CD4-positive, alpha-beta T cell treated with Interleukin-6 for 4 hours (primary cell): ENCODE measurements around the gene SRCIN1.
"Not testable (repeated sequence)": the region's sequence is repeated elsewhere in the genome, so short reads cannot be mapped to it uniquely, and the experiment has no call there.

Source experiments
- DNase-seq: peaks from one replicate; pipeline ENCODE4 v3.0.0-alpha.2; 2020; ENCODE audit warnings: mixed read lengths

The SRCIN1 gene

DNA sequence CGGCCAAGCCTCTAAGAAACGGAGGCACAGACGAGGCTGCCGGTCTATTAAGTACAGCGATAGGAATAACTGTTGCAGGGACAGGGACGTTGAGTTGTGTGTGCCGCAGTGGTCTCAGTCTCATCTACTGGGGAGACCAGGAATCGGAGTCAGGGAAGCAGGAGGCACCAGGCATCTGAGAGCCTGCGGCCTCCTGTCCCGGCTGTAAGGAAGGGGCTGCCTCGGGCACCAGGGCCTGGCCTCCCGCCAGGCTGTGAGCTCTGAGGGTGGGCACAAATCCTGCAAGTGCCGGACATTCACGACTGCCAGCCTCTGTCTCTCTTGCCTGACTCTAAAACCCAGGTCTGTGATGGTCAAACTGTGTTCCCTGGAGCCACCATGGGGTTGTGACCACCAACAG lies 101.5 kb downstream of the SRCIN1 start:
- DNase-seq, result no peak

DNA sequence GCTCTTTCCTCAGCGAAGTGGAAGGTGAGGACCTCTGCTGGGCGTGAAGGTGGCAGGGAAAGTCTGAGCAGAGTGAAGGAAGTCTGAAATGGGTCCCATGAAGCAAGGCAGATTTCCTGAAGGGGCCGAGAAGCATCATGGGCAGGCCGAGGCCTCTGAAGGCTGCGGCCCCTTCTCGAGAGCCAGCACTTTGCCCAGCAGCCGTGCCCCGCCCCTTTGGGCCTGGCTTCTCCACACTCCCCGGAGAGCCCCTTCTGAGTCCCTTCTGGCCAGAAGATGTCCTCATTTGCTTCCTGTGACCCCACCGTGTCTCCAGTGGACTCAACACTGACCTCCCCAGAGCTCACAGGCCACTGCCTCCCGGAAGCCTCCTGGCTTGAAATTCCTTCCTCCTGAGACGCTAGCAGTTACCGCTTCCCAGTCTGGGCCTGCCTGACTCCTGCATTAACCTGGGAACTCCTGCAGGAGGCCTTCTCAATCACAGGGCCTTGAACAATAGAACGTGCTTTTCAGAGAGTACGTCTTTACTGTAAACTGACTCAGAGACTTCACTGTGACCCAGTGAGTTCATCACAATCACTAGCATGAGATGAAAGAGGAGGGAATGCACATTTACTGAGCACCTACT lies 102.4 kb downstream of the SRCIN1 start:
- DNase-seq, result not testable (repeated sequence)

DNA sequence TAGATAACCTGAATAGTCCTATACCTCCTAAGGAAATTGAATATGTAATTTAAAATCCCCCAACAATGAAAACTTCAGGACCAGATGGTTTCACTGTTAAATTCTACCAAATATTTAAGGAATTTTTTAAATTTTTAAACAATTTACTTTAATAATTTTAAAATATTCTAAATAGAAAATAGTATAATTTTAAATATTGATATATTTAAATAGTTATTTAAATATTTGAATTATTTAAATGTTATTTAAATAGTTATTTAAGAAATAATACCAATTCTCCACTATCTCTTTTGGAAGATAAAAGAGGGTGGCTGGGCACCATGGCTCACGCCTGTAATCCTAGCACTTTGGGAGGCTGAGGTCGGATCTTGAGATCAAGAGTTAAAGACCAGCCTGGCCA lies 104.0 kb downstream of the SRCIN1 start:
- DNase-seq, result not testable (repeated sequence)

DNA sequence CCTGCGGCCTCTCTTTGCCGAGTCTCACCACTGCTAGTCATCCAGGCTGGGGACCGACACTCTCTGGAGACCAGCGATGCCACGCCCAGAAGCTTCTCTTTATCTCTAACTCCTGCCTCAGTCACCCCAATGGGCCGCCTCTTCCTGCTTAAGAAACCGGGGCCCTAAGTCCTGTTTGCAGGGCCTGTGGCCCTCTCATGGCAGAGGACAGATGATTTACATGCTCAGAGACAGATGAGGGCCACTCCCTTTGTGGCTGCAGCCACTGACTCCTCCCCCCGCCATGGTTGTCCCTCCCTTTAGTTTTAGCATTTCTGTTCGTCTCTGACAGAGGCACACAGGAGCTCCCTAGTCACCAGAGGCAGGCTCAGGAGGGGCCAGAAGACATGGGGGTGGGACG lies 106.5 kb downstream of the SRCIN1 start:
- DNase-seq, result not testable (repeated sequence)

DNA sequence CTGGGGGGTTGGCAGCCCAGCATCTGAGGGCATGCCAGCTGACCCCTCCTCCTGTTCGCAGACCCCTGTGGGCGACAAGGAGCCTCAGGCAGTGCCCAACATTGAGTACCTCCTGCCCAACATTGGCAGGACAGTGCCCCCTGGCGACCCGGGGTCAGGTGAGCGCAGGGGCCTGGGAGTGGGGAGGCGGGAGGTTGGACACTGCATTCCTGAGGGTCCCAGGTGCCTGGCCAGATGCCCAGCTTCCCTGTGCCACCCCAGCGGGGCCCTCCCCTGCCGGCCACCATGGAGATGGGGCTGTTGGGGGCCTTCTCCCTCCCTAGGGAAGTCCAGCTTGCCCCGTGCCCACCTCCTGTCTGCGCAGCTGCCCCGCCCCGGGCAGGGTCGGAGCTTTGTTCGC lies 107.4 kb downstream of the SRCIN1 start:
- DNase-seq, result no peak

DNA sequence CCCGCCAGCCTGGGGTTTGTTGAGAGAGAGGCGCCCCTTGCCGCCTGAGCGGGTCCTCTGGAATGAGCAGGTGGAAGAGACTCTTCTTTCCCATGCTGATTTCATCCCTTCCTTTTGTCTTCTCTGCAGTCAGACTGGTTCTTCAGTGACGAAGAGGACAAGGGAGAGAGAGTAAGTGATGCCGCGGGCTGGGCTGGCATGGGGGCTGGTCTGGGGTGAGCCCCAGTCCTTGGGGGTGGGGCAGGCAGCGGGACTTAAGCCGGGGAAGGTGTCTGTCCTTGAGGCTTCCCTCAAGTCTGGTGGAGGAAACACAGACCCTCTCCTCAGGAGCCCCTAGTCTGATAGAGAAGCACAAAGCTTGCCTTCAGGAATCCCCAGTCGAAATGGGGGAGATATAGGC lies 108.1 kb downstream of the SRCIN1 start:
- not testable (repeated sequence) for DNase-seq

DNA sequence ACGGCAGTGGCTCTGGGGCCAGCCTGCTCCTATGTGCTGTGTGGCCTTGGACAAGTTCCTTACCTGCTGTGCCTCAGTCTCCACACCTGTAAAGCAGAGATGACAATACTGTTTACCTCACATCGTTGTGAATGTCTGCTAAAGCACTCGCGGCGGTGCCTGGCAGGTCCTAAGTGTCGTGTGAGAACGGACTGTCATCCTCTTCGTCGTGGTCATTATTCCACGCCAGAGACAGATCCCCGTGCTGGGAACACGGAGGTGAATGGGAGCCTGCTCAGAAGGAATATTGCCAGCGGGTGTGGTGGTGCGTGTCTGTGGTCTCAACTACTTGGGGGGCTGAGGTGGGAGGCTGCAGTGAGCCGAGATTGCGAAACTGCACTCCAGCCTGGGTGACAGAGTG lies 111.6 kb downstream of the SRCIN1 start:
- DNase-seq, result not testable (repeated sequence)

DNA sequence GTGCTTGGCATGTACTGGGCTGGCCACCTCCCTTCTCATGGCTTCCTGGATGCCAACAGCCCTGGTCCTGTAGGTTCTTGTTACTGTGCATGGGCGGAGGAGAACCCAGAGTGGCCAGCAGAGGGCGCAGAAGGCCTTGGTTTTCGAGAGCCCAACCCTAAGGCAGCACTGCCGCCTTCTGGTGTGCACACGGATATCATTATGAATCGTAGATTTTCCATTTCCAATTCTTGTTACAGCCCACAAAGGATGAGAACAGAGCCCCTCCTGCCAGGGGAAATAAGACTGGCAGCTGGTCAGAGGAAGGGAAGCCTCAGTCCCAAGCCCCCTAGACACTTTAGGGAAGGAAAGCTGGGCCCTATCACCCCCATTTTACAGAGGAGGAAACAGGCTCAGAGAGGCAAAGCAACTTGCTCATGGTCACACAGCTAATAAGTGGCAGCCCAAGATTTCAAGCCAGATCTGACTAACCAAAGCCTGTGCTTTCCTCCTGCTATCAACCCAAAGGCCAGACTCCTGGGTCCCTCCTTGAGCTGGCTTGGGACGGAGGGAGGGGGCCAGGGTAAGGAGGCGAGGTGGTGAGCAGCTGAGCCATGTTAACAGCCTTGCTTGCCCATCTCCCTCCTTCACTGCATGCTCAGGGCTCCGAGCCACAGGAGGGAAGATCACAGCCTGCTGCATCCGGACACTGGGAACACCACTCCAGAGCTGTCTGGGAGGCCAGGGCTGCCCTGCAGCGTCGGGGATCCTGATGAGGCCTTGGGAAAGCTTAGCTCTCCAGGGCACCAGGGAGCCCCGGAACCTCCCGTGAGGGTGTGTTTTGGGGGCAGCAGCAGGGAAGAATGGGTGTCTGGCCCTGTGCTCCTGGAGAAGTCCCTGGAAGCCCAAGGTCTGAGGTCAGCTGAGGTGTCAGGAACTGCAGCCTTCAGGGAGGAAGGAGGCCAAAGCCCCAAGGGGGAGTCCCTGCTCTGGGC lies 113.4 kb downstream of the SRCIN1 start:
- peak; percentile 89 for DNase-seq

DNA sequence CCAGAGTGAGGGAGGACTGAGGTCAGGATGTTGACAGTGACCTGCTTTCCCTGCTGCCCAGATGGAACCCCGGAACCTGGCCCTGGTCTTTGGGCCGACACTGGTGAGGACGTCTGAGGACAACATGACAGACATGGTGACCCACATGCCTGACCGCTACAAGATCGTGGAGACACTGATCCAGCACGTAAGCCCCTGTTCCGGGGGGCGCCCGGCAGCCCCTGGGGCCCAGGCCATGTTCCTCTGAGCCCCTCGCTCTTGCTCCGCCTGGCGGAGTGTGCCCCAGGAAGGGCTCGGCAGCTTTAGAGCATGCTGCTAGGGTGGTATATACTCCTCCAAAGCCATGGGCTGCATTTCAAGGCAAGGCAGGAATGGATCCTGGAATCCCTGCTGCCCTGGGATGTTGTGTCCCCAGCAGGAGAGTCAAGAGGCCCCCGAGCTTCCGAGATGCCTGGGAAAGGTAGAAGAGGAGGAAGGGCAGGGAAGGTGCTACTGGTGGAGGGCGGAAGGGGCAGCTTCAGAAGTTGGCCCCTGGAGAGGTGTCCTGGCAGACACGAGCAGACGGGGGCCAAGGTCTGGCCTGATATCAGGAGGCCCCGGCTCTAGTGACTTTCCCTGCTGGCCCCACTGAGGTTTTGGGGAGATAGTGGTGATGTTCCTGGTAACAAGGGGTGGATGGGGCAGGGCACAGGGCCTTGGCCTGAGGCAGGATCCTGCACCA lies 114.2 kb downstream of the SRCIN1 start:
- DNase-seq, result not testable (repeated sequence)

DNA sequence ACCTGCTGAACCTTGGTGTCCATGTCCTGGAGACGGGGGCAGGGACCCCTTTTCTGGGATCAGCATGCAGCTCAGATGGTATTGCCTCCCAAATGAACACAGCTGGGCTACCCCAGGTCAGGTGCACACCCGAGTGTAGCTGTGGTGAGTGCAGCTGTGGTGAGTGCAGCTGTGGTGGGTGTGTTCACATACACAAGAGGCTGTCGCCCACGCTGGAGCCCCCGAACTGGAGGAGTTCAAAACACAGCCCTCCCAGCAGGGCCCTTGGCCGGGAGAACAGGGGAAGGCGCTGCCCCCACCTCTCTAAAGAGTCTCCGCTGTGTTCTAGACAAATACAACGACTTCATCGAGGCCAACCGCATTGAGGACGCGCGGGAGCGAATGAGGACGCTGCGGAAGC lies 116.0 kb downstream of the SRCIN1 start:
- not testable (repeated sequence) for DNase-seq

DNA sequence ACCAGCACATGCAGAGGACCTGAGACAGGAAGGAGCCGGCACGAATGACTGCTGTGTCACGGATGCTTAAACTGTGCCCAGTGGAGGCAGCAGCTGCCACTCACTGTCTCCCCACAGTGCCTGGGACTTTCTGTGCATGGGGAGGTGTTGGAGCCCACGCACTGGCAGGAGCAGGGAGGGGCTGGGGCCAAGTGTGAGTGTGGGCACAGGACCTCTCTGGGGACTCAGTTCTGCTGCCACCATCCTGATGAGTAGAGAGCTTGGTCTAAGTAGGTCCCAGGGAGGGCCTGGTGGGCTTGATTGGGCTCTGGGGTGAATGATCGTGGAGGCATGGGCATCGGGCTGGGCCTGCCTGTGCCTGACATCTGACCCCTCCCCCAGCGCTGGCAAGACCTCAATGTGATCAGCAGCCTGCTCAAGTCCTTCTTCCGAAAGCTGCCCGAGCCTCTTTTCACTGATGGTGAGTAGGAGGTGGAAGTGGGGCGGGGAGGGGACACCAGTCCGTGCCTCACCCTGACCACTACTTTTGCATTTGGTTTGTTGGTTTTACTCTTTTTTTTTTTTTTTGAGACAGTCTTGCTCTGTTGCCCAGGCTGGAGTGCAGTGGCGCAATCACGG lies 120.0 kb downstream of the SRCIN1 start:
- peak; percentile 21 for DNase-seq

DNA sequence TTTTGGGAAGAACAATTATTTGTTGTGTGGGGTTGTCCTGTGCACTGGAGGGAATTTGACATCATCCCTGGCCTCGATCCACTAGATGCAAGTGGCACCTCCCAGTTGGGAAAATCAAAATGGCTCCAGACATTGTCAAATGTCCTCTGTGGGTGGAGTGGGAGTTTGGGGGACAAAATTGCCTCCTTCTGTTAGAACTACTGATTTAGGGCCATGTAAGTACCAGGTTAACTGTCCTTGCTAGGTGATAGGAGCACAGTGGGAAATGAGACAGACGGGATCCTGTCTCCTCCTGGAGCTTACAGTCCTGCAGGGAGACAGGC lies 120.6 kb downstream of the SRCIN1 start:
- DNase-seq, result no peak

DNA sequence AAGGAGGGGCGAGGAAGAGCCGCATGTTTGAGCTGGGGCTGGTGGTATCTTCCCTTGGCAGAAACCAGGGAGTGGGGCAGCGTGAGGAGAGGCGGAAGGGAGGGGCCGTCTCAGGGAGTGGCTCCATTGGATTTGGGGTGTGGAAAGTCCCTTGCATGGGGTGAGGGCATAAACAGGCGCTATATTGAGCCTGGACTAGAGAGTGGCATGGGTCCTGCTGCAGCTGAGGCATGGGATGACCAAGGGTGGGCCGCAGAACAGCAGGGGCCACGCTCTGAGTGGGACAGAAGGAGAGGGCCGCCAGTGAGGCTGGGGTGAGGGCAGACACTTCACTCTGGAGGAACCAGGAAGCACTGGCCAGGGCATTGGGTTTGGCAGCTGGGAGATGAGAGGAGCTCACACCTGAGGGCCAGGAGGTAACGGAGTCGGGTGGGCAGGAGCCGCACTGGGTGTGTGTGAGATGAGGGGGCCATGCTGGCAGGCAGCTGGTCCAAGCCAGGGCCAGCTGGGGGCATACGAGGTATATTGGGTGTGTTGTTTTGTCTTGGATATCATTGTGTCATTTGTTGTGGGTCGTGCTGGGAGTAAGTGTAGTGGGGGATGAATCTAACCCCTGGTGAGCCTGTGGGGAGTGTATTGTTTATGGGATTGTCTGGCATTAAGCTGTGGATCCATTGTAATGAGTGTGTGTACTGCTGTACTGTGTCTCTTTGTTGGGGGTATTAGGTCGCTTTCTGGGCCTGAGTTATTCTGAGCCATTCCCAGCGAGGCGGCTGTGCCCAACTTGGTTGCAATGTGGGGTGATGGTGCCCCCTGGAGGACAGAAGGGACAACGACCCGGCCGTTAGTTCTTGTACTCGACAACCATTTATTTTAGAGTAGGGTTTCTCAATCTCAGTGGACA lies 121.3 kb downstream of the SRCIN1 start:
- DNase-seq, result peak; percentile 67

DNA sequence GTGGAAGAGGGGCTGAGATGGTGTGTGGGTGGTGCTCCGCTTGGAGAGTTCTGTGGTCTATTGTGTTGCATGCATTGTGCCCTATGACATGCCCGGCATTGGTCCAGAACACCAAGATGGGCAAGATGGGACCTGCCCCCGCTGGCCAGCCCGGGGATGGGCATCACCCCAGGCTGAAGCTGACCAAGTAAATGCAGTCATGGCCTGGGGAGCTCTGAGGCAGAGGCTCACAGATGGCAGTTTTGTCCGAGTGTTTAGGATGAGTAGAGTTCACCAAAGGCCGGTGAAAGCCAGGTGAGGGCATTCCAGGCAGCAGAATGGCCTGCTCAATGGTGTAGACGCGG lies 123.1 kb downstream of the SRCIN1 start:
- DNase-seq, result not testable (repeated sequence)

DNA sequence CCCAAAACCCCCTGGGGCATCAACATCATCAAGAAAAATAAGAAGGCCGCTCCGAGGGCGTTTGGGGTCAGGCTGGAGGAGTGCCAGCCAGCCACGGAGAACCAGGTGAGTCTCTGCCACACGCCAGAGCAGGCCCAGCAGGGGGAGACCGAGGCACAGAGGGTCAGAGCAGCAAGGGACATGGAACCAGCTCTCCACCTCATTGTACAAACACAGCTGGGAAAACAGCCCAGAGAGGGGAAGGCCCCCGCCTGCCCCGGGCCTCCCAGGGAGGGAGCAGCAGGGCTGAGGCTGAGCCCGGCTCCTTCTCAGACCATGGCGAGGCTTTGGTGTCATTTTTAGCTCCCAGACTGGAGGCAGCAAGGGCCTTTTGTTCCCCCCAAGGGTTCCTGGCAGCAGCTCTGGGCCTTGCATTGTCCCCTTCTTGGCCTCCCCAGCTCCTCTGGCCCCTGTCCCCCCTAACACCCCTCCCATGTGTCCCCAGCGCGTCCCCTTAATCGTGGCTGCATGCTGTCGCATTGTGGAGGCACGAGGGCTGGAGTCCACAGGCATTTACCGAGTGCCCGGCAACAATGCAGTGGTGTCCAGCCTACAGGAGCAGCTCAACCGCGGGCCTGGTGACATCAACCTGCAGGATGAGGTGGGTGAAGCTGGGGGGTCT lies 123.6 kb downstream of the SRCIN1 start:
- DNase-seq, result not testable (repeated sequence)
